ENCODE measurements around the gene PHETA1.

Gene PHETA1

GRCh38 chr12:111368788-111369495 lies at the start of gene PHETA1:
PHETA1 (minus strand) TSS chr12:111369095; CDS start chr12:111363427, 5,668 bp downstream.
- peak; percentile 42 for DNase-seq

- DNase-seq: no peak
Measured at GRCh38 chr12:111418594-111418880, 49.6 kb upstream of the PHETA1 start.

DNA sequence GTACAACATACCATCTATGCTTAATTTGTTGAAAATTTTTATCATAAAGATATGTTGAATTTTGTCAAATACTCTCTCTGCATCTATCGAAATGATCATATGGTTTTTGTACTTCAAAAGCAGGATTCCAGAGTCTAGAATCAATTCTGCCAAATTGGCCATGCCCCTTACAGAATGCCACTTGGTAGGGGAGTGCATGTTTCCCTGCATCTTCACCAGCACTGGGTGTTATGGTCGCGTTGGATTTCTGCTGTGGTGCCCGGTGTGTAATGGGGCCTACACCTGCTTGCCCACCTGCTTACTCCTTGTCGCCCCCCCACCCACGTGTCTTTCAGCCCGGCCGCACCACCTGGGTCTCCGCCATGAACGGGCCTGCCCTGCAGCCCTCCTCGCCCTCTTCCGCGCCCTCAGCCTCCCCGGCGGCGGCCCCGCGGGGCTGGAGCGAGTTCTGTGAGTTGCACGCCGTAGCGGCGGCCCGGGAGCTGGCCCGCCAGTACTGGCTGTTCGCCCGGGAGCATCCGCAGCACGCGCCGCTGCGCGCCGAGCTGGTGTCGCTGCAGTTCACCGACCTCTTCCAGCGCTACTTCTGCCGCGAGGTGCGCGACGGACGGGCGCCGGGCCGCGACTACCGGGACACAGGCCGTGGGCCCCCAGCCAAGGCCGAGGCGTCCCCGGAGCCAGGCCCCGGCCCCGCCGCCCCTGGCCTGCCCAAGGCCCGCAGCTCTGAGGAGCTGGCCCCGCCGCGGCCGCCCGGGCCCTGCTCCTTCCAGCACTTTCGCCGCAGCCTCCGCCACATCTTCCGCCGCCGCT lies 49.1 kb upstream of the PHETA1 start:
- no peak for DNase-seq

DNA sequence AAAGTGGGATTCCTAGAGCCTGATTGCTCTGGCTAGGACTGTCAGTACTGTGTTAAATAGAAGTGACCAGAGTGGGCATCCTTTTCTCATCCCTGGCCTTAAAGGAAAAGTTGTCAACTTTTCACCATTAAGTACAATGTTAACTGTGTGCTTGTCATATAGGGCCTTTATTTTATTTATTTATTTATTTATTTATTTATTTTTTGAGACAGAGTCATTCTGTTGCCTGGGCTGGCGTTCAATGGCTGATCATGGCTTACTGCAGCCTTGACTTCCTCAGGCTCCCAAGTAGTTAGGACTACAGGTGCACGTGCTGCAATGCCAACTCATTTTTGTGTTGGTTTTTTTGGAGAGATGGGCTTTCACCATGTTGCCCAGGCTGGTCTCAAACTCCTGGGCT lies 48.4 kb upstream of the PHETA1 start:
- DNase-seq: no peak

DNA sequence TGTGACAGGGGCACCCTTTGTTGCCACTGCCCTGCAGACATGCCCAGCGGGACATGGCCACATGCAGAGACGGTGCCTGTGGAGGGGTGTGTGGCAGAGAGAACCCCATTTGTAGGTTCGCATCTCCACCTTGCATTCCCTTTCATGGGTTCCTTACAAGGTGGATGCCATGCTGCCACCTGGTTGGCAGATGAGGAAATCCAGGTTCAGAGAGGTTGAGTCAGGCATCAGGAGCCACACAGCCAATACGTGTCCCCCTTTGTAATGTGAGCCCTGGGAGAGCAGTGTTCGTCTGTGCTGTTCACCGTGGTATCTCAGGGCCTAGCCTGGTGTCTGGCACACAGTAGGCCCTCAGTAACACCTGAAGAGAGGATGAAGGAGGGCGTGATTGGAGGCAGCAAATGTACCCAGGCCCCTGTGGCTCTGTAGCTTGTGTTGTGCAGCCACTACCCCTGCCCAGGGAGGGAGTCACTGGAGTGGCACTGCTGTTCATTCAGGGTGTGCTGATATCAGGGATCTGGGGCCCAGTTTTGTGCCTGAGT lies 45.9 kb upstream of the PHETA1 start:
- DNase-seq: no peak

- DNase-seq: no peak
Measured at GRCh38 chr12:111413442-111414086, 44.7 kb upstream of the PHETA1 start.

DNA sequence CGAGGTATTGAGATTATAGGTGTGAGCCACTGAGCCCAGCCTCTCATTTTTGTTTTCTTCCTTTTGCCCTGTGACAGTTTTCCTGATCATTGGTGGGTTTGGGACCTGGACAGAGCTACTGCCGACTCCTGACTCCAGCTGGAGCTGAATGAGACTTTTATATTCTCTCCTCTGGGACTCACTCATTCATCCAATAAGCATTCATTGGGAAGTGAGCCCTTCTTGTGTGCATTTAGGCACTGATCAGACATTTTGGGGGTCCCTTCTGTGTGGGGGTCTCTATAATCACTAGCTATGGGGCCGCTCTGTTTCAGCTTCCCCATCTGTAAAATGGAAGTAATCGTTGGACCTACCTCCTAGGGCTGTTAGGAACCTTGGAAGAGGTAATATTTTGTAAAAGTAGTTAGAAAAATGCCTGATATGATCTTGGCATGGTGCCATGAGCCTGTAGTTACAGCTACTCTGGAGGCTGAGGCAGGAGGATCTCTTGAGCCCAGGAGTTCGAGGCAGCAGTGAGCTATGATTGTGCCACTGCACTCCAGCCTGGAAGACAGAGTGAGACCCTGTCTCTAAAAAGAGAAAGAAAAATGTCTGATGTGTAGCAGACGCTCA lies 44.0 kb upstream of the PHETA1 start:
- no peak for DNase-seq

- no peak for DNase-seq
Measured at GRCh38 chr12:111412007-111412829, 43.3 kb upstream of the PHETA1 start.

DNA sequence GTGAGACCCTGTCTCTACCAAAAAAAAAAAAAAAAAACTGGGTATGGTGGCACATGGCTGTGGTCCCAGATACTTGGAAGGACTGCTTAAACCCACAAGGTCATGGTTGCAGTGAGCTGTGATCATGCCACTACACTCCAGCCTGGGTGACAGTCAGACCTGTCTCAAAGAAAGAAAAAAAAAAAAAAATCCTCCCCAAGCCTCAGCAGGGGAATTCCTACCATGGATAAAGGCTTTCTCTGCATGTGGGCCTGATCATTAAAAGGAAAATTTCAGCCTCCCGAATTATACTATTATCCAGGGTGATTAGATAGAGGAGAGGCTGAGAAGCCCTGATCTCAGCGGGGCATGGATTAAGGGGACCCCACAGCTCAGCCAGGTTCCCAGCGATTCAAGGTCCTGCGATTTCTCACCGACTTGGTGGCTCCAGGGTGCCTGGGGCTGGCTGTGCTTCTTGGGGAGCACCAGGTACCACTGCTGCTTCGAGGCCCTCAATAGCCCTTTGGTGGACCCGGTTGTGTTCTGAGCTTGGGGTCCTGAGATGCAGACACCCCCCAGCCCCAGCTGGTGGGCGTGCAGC lies 42.4 kb upstream of the PHETA1 start:
- DNase-seq: no peak

DNA sequence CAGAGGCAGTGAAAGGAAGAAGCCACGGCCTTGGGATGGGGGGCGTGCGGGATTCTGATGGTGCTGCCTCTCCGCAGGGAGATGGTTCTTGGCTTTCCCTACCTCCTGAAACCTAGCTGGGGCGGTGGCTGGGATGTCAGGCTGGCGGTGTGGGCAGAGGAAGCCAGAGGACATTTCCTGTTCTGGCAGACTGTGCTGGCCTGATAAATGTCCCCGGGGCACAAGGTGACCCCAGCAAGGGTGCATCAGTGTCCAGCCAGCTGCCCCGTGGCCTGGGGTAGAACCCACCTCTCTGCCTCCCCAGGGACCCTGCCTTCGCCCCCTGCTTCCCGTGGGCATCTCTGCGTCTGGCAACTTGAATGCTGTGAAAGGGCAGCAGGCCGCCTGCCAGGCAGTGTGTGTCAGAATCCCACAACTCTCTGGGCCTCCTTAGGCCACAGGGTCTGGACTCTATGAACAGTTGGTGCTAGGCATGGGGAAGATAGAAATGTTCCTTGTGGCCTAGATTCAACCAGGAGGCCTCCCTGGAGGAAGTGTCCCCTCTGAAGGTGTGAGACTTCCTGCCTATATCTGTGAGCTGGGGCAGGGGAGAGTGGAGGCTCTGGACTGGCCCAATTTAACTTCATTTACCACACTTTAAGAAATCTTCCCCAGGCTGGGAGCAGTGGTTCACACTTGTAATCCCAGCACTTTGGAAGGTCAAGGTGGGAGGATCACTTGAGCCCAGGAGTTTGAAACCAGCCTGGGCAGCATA lies 41.7 kb upstream of the PHETA1 start:
- no peak for DNase-seq

DNA sequence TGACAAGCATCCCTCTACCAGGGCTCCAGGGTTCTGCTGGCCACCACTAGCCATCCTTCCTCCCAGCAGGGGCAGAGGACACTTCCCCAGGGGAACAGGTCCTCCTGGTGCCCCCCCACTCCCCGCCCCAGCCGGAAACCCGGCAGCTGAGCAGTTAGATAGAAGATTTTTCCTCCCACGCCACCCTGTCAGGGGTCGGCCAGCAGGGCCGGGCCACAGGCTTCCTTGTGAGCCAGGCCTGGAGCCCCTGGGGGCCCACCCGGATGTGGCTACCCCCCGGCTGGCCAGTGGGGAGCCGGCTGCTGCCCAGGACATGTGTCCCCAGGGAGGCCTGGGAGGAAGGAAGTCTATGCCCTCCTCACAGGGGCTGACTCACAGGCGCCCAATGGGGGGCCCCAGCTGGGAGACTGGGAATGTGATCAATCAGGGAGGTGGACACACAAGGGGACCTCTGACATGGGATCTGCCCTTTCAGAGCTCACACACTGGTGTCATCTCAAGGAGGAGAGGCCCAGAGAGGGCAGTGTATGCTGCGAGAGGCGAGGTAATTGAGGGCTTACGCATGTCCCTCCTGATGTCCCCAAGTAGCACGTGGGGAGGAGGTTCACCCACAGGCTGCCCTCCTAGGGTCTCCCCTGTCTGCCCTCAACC lies 41.0 kb upstream of the PHETA1 start:
- no peak for DNase-seq

DNA sequence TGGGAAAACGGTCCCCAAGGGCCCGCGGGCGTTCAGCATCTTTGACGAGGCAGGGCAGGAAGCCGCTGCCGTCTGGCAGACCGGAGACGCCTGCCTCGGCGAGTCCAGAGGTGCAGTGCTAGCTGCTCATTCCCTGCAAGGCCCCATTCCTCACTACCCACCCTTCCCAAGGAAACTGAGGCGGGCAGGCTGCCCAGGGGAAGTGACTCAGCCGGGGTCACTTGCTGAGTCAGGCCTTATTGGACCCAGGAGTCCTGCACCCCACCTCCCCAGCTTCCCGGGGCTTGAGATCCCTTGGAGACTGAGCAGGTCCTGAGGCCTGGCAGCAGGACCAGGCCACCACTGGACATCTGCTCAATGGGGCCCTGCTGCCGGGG lies 40.5 kb upstream of the PHETA1 start:
- DNase-seq: no peak

DNA sequence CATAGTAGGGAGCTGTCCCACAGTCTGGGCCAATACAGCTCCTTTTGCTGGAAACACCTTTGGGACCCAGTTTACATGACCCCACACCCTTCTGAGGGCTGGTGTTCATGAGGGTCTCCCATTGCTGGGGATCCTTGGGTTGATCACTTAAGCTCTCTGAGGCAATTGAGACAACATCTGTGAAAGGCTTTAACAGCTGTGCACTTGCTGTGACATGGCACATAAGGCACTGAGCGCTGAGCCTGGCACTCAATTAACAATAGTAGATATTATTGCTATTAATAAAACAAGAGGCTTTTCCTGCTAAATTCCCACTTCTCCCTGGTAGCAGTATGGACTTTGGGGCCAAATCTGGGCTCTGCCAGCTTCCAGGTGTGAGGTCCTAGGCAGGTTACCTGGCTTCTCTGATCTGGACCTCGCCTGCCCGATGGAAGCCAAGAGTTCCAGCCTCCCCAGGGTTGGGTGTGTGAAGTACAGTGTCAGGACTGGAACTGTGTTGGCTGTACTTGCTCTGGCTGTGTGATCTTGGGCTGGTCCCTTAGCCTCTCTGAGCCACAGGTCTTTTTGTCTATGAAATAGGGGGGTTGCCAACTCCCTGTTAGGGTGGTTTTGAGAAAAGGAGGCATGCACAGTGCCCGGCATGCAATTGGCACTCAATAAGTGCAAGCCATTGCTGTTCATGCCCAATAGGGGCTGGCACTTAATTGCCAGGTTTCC lies 39.9 kb upstream of the PHETA1 start:
- no peak for DNase-seq

DNA sequence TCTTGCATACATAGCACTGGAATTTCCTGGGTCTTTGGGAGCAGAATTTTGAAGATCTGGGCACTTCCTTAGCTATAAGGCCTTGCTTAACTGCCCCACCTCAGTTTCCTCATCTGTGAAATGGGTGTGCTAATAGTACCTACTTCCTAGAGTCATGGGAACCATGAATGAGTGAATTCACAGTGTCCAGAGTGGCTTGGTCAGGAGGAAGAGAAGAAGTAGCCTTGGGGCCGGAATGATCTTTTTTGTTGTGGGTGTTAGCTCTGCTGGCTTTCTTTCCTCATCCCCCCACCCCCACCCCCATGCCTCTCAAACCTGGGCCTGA lies 39.2 kb upstream of the PHETA1 start:
- no peak for DNase-seq

DNA sequence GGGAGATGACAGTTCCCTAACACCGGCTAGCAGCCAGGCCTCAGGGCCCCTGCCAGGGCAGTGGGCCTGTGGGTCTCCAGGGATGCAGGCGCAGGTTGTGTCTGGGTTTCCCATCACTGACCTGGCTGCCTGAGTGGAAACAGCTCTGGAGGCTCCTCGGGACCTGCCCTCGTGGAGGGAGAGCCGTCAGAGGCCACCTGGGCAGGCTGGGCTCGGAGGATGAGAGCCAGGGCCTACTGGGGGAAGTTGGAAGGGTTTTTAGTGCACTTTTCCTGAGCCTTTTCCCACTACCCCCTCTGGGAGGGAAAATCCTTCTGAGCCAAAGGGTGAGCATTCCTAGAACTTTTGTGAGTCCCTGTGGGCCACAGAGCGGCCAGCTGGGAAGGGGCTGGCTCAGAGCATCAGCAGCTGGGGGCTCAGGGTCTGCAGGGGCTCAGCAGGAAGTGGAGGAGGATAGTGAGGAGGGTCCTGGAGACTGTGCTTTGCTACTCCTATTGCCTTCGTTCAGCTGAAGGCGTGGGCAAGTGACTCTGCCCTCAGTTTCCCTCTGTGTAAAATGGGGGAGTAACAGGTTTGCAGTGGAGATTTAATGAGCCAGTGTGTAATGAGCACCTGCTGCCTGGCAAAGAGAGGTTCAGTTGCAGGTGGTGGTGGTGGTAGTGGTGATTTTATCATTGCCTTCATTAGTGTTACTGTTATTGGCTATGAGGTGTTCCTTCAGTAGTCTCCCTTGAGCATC lies 38.7 kb upstream of the PHETA1 start:
- DNase-seq: no peak

GRCh38 chr12:111406474-111407376 lies 37.8 kb upstream of the PHETA1 start:
- DNase-seq: no peak

GRCh38 chr12:111405859-111406473 lies 37.1 kb upstream of the PHETA1 start, which contains the start of gene SH2B3:
SH2B3 (plus strand) TSS chr12:111405923; CDS start chr12:111418146, 12,223 bp downstream.
- peak; percentile 32 for DNase-seq
